GM19328 (cell line): ENCODE measurements around the gene DEFB113.
A peak's percentile ranks its signal among the peaks of the same experiment; 100 is the strongest.
"Not testable (repeated sequence)": the region's sequence is repeated elsewhere in the genome, so short reads cannot be mapped to it uniquely, and the experiment has no call there.

ENCODE experiments used
- ATAC-seq: cut with Tn5 transposase; IDR thresholded peaks from one replicate; pipeline ENCODE4 v1.9.1; 2021; ENCODE audit warnings: mild to moderate bottlenecking, moderate library complexity; ENCODE audit not compliant: unreplicated experiment

The DEFB113 gene

GRCh38 chr6:49969605-49970004 lies at the start of gene DEFB113:
DEFB113 (minus strand) TSS chr6:49969625; CDS start chr6:49969625, 0 bp downstream.
- ATAC-seq: no peak

- no peak for ATAC-seq
These were observed 38.4 kb upstream of the DEFB113 start for GRCh38 chr6:50007819-50008218.

GRCh38 chr6:50003139-50003538 lies 33.7 kb upstream of the DEFB113 start:
- ATAC-seq: no peak

GRCh38 chr6:49995278-49995677 lies 25.9 kb upstream of the DEFB113 start:
- no peak for ATAC-seq

GRCh38 chr6:49988900-49989299 lies 19.5 kb upstream of the DEFB113 start:
- no peak for ATAC-seq

- ATAC-seq: no peak
These were observed 18.3 kb upstream of the DEFB113 start for GRCh38 chr6:49987749-49988148.

GRCh38 chr6:49986551-49986950 lies 17.1 kb upstream of the DEFB113 start:
- ATAC-seq: no peak

- no peak for ATAC-seq
These were observed 12.6 kb upstream of the DEFB113 start for GRCh38 chr6:49982046-49982445.

GRCh38 chr6:49980898-49981297 lies 11.5 kb upstream of the DEFB113 start:
- ATAC-seq: peak; percentile 46

GRCh38 chr6:49979584-49979983 lies 10.2 kb upstream of the DEFB113 start:
- ATAC-seq: peak; percentile 35

GRCh38 chr6:49978332-49979226 lies 9.2 kb upstream of the DEFB113 start:
- ATAC-seq: no peak

- no peak for ATAC-seq
These were observed 2.6 kb downstream of the DEFB113 start for GRCh38 chr6:49966823-49967222.

- no peak for ATAC-seq
These were observed 3.1 kb downstream of the DEFB113 start for GRCh38 chr6:49966334-49966733.

- ATAC-seq: no peak
These were observed 5.4 kb downstream of the DEFB113 start, which contains the start of gene DEFB114 for GRCh38 chr6:49964064-49964463. DEFB114 (minus strand) TSS chr6:49964164; CDS start chr6:49964105, 59 bp downstream.

GRCh38 chr6:49958180-49958579 lies 11.2 kb downstream of the DEFB113 start:
- no peak for ATAC-seq

- no peak for ATAC-seq
These were observed 13.6 kb downstream of the DEFB113 start for GRCh38 chr6:49955847-49956246.

GRCh38 chr6:49951926-49952325 lies 17.5 kb downstream of the DEFB113 start:
- no peak for ATAC-seq

- no peak for ATAC-seq
These were observed 19.0 kb downstream of the DEFB113 start for GRCh38 chr6:49950415-49950751.

GRCh38 chr6:49949062-49949461 lies 20.4 kb downstream of the DEFB113 start:
- ATAC-seq: no peak

- no peak for ATAC-seq
These were observed 22.6 kb downstream of the DEFB113 start for GRCh38 chr6:49946835-49947234.

- not testable (repeated sequence) for ATAC-seq
These were observed 25.4 kb downstream of the DEFB113 start for GRCh38 chr6:49944068-49944467.

GRCh38 chr6:49939993-49940498 lies 29.4 kb downstream of the DEFB113 start:
- no peak for ATAC-seq
